UCSD-AML1 (cell line): ENCODE data around the gene XPO1.
"Not testable (repeated sequence)": the region's sequence is repeated elsewhere in the genome, so short reads cannot be mapped to it uniquely, and the experiment has no call there.

Experiments
- DNase-seq: peaks from one replicate; lab custom pipeline; 2025; ENCODE audit not compliant: unreplicated experiment; lab: John Stamatoyannopoulos, UW

Gene XPO1

DNA sequence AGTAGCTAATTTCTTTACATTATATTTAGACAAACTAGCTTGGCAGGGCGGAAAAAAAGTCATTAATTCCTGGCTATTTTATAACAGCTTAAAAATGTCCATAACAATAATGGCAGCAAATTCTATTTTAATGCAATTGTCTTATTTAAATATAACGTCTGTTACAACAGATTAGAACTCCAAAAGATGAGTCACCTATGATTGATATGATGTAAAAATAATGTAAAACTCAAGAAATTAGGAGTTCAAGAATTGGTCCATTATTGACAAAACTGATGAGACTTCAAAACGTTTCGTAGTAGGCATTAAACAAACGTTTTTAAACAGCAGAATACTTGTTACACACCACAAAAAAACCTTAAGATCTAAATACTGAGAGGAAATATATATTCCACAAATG lies 2.7 kb downstream of the XPO1 start:
- DNase-seq, result no peak

- DNase-seq, result no peak
Observed at GRCh38 chr2:61534926-61535325, 3.2 kb downstream of the XPO1 start.

- no peak for DNase-seq
Observed at GRCh38 chr2:61530749-61531148, 7.4 kb downstream of the XPO1 start.

GRCh38 chr2:61529944-61530735 lies 8.0 kb downstream of the XPO1 start:
- no peak for DNase-seq

GRCh38 chr2:61520261-61520660 lies 17.9 kb downstream of the XPO1 start:
- no peak for DNase-seq

DNA sequence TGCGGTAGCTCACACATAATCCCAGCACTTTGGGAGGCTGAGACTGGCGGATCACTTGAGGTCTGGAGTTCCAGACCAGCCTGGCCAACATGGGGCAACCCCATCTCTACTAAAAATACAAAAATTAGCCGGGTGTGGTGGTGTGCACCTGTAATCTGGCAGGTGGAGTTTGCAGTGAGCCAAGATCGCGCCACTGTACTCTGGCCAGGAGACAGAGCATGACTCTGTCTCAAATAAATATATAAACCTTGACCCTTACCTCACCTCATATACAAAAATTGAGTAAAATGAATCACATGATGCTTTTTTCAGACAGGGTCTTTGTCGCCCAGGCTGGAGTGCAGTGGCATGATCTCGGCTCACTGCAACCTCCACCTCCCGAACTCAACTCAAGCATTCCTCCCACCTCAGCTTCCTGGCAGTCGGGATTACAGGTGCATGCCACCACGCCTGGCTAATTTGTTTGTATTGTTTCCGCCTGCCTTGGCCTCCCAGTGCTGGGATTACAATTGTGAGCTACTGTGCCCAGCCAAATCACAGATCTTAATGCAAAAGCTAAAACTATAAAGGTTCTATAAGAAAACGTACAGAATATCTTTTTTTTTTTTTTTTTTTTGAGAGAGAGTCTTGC lies 25.3 kb downstream of the XPO1 start:
- DNase-seq, result no peak

DNA sequence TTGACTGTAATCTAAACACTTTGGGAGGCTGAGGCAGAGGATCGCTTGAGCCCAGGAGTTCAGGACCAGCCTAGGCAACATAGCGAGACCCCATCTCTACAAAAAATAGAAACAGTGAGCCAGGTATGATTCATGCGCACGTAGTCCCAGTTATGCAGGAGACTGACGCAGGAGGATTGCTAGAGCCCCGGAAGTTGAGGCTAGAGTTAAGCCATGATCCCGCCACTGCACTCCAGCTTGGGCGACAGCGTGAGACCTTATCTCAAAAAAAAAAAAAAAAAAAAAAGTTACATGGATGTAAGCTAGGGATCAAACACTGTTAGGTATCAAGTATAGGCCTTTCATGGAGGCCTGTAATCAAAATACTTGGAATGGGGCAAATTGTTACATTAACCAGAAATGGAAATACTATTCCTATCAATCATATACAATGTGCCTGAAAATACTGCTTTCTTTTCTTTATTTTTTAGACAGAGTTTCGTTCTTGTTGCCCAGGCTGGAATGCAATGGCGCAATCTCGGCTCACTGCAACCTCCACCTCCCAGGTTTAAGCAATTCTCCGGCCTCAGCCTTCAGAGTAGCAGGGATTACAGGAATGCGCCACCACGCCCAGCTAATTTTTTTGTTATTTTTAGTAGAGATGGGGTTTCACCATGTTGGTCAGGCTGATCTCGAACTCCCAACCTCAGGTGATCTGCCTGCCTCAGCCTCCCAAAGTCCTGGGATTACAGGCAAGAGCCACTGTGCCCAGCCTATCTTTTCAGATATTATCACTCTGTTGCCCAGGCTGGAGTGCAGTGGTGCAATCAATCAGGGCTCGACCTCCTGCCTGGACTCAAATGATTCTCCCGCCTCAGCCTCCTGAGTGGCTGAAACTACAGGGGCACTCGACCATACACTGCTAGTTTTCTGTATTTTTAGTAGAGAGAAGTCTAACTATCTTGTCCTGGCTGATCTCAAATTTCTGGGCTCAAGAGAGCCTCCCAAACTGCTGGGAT lies 27.2 kb downstream of the XPO1 start:
- DNase-seq, result no peak

- DNase-seq, result no peak
Observed at GRCh38 chr2:61504949-61505348, 33.2 kb downstream of the XPO1 start.

- no peak for DNase-seq
Observed at GRCh38 chr2:61499060-61499459, 39.1 kb downstream of the XPO1 start.

GRCh38 chr2:61493523-61493942 lies 44.6 kb downstream of the XPO1 start:
- DNase-seq, result no peak

DNA sequence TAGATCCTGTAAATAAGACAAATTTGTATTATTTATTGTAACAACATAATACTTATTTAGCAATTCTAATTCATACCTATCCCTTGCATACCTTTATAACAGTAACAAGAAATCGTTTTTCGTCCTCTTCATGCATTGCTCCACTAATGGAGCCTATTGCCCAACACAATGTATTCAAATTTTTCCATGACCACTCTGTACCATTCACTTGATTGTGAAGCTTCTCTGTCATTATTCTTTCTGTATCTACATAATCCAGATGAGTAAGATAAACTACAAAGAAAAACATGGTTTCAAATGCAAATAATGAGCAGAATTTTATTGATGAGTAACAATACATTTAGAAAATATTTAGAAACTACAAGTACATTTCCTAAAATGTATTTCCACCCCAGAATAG lies 45.7 kb downstream of the XPO1 start:
- no peak for DNase-seq

- no peak for DNase-seq
Observed at GRCh38 chr2:61485281-61485680, 52.9 kb downstream of the XPO1 start.

GRCh38 chr2:61478086-61478485 lies 60.1 kb downstream of the XPO1 start:
- no peak for DNase-seq

DNA sequence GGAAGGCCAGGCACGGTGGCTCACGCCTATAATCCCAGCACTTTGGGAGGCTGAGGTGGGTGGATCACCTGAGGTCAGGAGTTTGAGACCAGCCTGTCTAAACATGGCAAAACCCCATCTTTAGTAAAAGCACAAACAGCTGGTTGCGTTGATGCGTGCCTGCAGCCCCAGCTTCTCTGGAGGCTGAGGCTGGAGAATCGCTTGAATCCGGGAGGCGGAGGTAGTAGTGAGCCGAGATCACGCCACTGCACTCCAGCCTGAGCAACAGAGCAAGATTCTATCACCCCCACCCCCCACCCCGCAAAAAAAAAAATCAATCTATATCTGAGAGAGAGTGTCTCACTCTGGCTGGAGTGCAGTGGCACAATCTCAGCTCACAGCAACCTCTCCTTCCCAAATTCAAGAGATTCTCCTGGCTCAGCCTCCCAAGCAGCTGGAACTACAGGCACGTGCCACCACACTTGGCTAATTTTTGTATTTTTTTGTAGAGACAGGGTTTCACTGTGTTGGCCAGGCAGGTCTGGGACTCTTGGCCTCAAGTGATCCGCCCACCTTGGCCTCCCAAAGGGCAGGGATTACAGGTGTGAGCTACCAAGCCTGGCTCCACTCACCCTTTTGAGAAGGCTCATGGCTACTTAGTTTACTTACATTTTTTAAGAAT lies 61.1 kb downstream of the XPO1 start:
- DNase-seq, result not testable (repeated sequence)

DNA sequence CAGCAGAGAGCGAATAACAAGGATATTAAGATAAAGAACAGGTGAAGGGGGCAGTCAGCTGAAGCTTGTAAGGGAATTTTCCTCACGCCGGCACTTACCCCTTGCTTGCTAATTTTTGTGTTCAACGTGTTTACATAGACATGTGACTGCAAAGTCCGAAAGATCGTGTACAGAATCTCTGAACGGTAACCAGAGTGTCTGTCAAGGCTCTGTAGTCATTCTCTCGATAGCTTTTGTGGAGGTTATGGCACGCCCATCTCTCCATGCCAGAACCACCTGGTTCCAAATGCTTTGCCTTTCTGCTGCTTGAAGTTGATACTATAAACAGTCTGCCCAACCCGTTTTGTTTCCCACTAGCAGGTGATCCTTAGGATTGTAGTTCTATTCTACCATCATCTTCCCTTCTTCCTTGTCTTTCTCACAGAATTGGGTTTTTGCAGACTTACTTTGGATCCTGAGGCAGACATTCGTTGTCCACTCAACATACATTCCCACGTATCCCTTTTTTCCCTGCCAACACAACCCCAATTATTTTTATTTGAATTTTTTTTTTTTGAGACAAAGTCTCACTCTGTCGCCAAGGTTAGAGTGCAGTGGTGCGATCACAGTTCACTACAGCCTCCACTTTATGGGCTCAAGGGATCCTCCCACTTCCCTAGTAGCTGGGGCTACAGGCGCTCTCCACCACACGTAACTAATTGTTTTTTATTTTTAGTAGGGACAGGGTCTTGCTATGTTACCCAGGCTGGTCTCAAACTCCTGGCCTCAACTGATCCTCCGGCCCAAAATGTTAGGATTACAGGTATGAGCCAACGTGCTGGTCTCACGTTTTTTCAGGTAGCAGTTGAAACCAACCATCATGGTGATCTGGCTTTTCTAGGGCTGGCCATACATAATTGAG lies 66.0 kb downstream of the XPO1 start:
- DNase-seq, result no peak

GRCh38 chr2:61470965-61471904 lies 66.9 kb downstream of the XPO1 start, which contains the start of gene USP34:
USP34 (minus strand) TSS chr2:61471087; CDS start chr2:61470692, 395 bp downstream.
- DNase-seq, result peak; percentile 98

- peak; percentile 89 for DNase-seq
Observed at GRCh38 chr2:61470122-61470951, 67.8 kb downstream of the XPO1 start.
